ENCODE measurements around the gene SPG21. TPM values are rescaled to one million over a fixed set of nuclear protein-coding genes. Genes with fewer than 3 reads are reported as not detected.

Gene SPG21
- total RNA-seq, 1 experiment from 2014 or later = 66.6 TPM

- no peak overlapping the region for H3K4me3 Mint-ChIP-seq
Measured at GRCh38 chr15:64997745-64998375, 8.1 kb upstream of the SPG21 start.

More at GRCh38 chr15:64997745-64998375, 8.1 kb upstream of the SPG21 start:
- Histone ChIP-seq H2AK5ac (ENCODE audit: insufficient read length, low read length) (no peak overlapping the region), H2BK5ac (ENCODE audit: insufficient read length, low read length) (no peak overlapping the region), H2AFZ (ENCODE audit: low read length) (no peak overlapping the region), H3K23me2 (ENCODE audit: insufficient read length, low read depth, low read length, poor library complexity, severe bottlenecking) (no peaks in the 10 kb centered on the region), H2BK20ac (ENCODE audit: low read depth, low read length, poor library complexity, severe bottlenecking) (no peak overlapping the region), H3K9me3 (ENCODE audit: control insufficient read depth, low read depth, low read length) (no peaks in the 10 kb centered on the region), H2BK12ac (ENCODE audit: insufficient read length, low read depth, low read length) (no peak overlapping the region), H3K9ac (ENCODE audit: extremely low read depth, insufficient read length, low read length) (no peak overlapping the region), H3K4me1 (ENCODE audit: insufficient read depth, low read length) (no peaks in the 10 kb centered on the region), H3K18ac (ENCODE audit: insufficient read length, low read depth, low read length) (no peak overlapping the region), H3K4me2 (ENCODE audit: insufficient read depth, insufficient read length, low read length) (no peak overlapping the region), H3K14ac (ENCODE audit: insufficient read depth, low read length) (no peak overlapping the region), H4K20me1 (ENCODE audit: control insufficient read depth, insufficient read depth, insufficient read length) (no peaks in the 10 kb centered on the region), H4K91ac (ENCODE audit: insufficient read length, low read depth, low read length) (no peak overlapping the region), H3T11ph (ENCODE audit: low read length) (no peak overlapping the region), H3K27me3 (ENCODE audit: insufficient read depth, low read length) (no peaks in the 10 kb centered on the region), H3K56ac (ENCODE audit: insufficient read length, low read depth, low read length) (no peak overlapping the region), H3K79me1 (ENCODE audit: insufficient read depth, low read depth, low read length, poor library complexity, severe bottlenecking) (no peaks in the 10 kb centered on the region), H4K8ac (replicated peaks; ENCODE audit: insufficient read length, low read depth, low read length) (no peak overlapping the region), H3K27ac (ENCODE audit: insufficient read length, low read depth, low read length) (no peak overlapping the region), H3K23ac (ENCODE audit: insufficient read length, low read depth, low read length) (no peak overlapping the region), H2BK120ac (ENCODE audit: low read depth, low read length, poor library complexity, severe bottlenecking) (no peak overlapping the region), H2BK15ac (ENCODE audit: low read depth, low read length) (no peak overlapping the region), H3K4ac (ENCODE audit: low read depth, low read length) (no peak overlapping the region), H4K5ac (ENCODE audit: insufficient read length, low read depth, low read length) (no peak overlapping the region), H3K79me2 (ENCODE audit: insufficient read depth, low read length) (no peaks in the 10 kb centered on the region)
- H3K36me3 Mint-ChIP-seq (ENCODE audit: insufficient read depth in 1 of 3, low read depth in 3 of 3) = peaks cover 2 to 6% (median 5%) of the 10 kb centered on the region in 3 experiments; a peak in 6 of 7 replicates
- H3K4me1 Mint-ChIP-seq = peaks cover 0 to 7% of the 10 kb centered on the region in 2 experiments; a peak in 2 of 4 replicates
- no peak for DNase-seq
- WGBS (ENCODE audit: extremely low coverage, insufficient read length, low lambda C conversion rate) = no CpG with 5 or more reads among the region's 4 CpGs
- TF ChIP-seq, protein P1, sequence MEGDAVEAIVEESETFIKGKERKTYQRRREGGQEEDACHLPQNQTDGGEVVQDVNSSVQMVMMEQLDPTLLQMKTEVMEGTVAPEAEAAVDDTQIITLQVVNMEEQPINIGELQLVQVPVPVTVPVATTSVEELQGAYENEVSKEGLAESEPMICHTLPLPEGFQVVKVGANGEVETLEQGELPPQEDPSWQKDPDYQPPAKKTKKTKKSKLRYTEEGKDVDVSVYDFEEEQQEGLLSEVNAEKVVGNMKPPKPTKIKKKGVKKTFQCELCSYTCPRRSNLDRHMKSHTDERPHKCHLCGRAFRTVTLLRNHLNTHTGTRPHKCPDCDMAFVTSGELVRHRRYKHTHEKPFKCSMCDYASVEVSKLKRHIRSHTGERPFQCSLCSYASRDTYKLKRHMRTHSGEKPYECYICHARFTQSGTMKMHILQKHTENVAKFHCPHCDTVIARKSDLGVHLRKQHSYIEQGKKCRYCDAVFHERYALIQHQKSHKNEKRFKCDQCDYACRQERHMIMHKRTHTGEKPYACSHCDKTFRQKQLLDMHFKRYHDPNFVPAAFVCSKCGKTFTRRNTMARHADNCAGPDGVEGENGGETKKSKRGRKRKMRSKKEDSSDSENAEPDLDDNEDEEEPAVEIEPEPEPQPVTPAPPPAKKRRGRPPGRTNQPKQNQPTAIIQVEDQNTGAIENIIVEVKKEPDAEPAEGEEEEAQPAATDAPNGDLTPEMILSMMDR (conservative IDR thresholded peaks at IDR 0.05) = no peak
- no peak overlapping the region; a peak in 1 of 7 replicates for H3K27ac Mint-ChIP-seq
- no peaks in the 10 kb centered on the region for H3K9me3 Mint-ChIP-seq
- no peaks in the 10 kb centered on the region; the same call in 1 of the 2 replicates for H3K27me3 Mint-ChIP-seq (ENCODE audit: low read depth)
